Renal cortex interstitium (tissue), 11 donors: ENCODE data around the gene TAF10. TPM values are rescaled to one million over a fixed set of nuclear protein-coding genes. Genes with fewer than 3 reads are reported as not detected.
A peak's percentile ranks its signal among the peaks of the same experiment; 100 is the strongest.

Source experiments
- DNase-seq, 11 donors: peaks; one replicate each; pipeline ENCODE4 v3.0.0-alpha.2; 2013; ENCODE audit warnings: low read depth in 9 of 11, low spot score in 4 of 11; ENCODE audit errors: extremely low read depth in 1 of 11
- polyA plus RNA-seq, 3 donors: library from polyadenylated mRNA; unstranded; fragments of 120-200 nt; gene quantifications; one replicate each; pipeline ENCODE4 v1.2.1, GENCODE V29; 2013; ENCODE audit not compliant: insufficient read length in 3 of 3

The TAF10 gene
- polyA plus RNA-seq, 3 donors = 74.3 to 88.5 (median 75.2) TPM

- DNase-seq = no peak
These were observed 42.3 kb downstream of the TAF10 start for GRCh38 chr11:6569706-6570105.

- DNase-seq = peak; percentile 24 to 65 (median 39)
These were observed 43.7 kb downstream of the TAF10 start for GRCh38 chr11:6568191-6568918.

GRCh38 chr11:6567371-6567745 is 44.7 kb downstream of the TAF10 start:
- DNase-seq = no peak

GRCh38 chr11:6566704-6567370 is 45.2 kb downstream of the TAF10 start:
- no peak for DNase-seq

GRCh38 chr11:6565988-6566703 is 45.9 kb downstream of the TAF10 start:
- no peak for DNase-seq

GRCh38 chr11:6565325-6565724 is 46.7 kb downstream of the TAF10 start:
- no peak for DNase-seq

- DNase-seq = no peak
These were observed 48.3 kb downstream of the TAF10 start for GRCh38 chr11:6563667-6564066.

GRCh38 chr11:6563121-6563619 is 48.8 kb downstream of the TAF10 start:
- no peak for DNase-seq

- DNase-seq = no peak
These were observed 50.7 kb downstream of the TAF10 start for GRCh38 chr11:6561288-6561687.

Other genes with a start within 250 kb of the TAF10 start
- gene SMPD1, start 221.7 kb downstream of the TAF10 start, polyA plus RNA-seq = 10 to 100 TPM; 27.9 to 35.1 (median 34.3) TPM
- gene APBB1, start 193.1 kb downstream of the TAF10 start, polyA plus RNA-seq = 10 to 100 TPM; 53.4 to 61.1 (median 60.0) TPM
- 1 to 10 TPM; 3.2 to 4.8 (median 4.2) TPM for gene HPX, start 171.2 kb downstream of the TAF10 start, polyA plus RNA-seq
- gene TRIM3, start 138.3 kb downstream of the TAF10 start, polyA plus RNA-seq = 10 to 100 TPM; 17.2 to 28.2 (median 25.1) TPM
- 10 to 100 TPM; 65.5 to 74.7 (median 72.5) TPM for gene ARFIP2, start 130.9 kb downstream of the TAF10 start, polyA plus RNA-seq
- gene TIMM10B, start 130.7 kb downstream of the TAF10 start, polyA plus RNA-seq = 10 to 100 TPM; 36.6 to 42.1 (median 39.4) TPM
- gene DNHD1, start 114.9 kb downstream of the TAF10 start, polyA plus RNA-seq = 10 to 100 TPM in 1 of 3 donors, 1 to 10 TPM in 2; 7.3 to 13.4 (median 7.3) TPM
- gene RRP8, start 8.6 kb downstream of the TAF10 start, polyA plus RNA-seq = 10 to 100 TPM; 21.0 to 25.8 (median 21.5) TPM
- gene ILK, start 8.4 kb downstream of the TAF10 start, polyA plus RNA-seq = 100 to 1,000 TPM; 137 to 165 (median 154) TPM
- gene TPP1, start 7.2 kb upstream of the TAF10 start, polyA plus RNA-seq = 100 to 1,000 TPM; 115 to 127 (median 115) TPM
- 10 to 100 TPM; 29.1 to 43.4 (median 34.7) TPM for gene DCHS1, start 43.6 kb upstream of the TAF10 start, polyA plus RNA-seq
- gene MRPL17, start 71.1 kb upstream of the TAF10 start, polyA plus RNA-seq = 10 to 100 TPM; 62.5 to 71.5 (median 69.2) TPM
- gene OR2AG2, start 159.8 kb upstream of the TAF10 start, polyA plus RNA-seq = under 1 TPM in 2 of 3 donors, not detected in 1; 0.09 to 0.12 TPM
- under 1 TPM in 1 of 3 donors, not detected in 2; 0.09 TPM for gene OR2AG1, start 170.8 kb upstream of the TAF10 start, polyA plus RNA-seq
- under 1 TPM in 2 of 3 donors, not detected in 1; 0.03 to 0.05 TPM for gene OR6A2, start 187.5 kb upstream of the TAF10 start, polyA plus RNA-seq
- gene OR10A5, start 233.5 kb upstream of the TAF10 start, polyA plus RNA-seq = not detected